Left lobe of liver (tissue), 2 donors: ENCODE results near the gene SBK3. TPM values are rescaled to one million over a fixed set of nuclear protein-coding genes. Genes with fewer than 3 reads are reported as not detected.
"Not testable (repeated sequence)": the region's sequence is repeated elsewhere in the genome, so short reads cannot be mapped to it uniquely, and the experiment has no call there.

ENCODE experiments used
- ATAC-seq: fragments of 200-7000 bp; cut with Tn5 transposase; one replicate; pipeline ENCODE4 v1.9.1; 2020; ENCODE audit warnings: mild to moderate bottlenecking, moderate library complexity
- DNase-seq: peaks from one replicate; pipeline ENCODE4 v3.0.0-alpha.2; 2020; ENCODE audit warnings: low spot score
- total RNA-seq: library from RNA; stranded (reverse); gene quantifications from one replicate; pipeline ENCODE4 v1.2.1, GENCODE V29; 2021
- donor health status: DM: no; HTN: no; CAD: no; lungs with moderate emphysema.
- donor health status: DM: no; HTN: yes; CAD: no.

Gene SBK3
- total RNA-seq, 1 donor from 2014 or later, result not detected

GRCh38 chr19:55542292-55542855, 3.0 kb downstream of the SBK3 start:
- DNase-seq (no peak), ATAC-seq (no peak)

GRCh38 chr19:55541091-55541490, 4.3 kb downstream of the SBK3 start:
- DNase-seq (no peak), ATAC-seq (no peak)

DNA sequence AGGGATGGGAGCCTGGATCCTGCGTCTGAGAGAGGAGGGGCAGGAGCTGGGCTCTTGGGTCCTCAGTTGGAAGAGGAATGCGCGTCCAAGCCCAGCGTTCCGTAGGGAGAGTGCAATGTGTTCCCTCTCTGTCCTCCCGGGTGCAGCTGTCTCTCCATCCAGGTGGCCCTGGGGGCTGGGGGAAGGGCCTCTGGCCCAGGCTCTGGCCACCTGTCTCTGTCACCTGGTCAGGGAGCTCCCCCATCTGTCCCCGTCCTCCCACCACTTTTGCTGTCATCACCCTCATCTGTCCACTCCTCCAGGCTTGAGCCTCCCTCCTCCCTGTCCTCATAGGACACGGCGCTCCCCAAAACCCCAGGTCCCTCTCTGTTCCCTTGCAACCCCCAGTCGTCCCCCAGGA, 4.7 kb downstream of the SBK3 start:
- ATAC-seq (no peak), DNase-seq (no peak)

GRCh38 chr19:55539090-55539984, 6.0 kb downstream of the SBK3 start:
- ATAC-seq (no peak), DNase-seq (no peak)

GRCh38 chr19:55538132-55538531, 7.2 kb downstream of the SBK3 start:
- DNase-seq (no peak), ATAC-seq (no peak)

DNA sequence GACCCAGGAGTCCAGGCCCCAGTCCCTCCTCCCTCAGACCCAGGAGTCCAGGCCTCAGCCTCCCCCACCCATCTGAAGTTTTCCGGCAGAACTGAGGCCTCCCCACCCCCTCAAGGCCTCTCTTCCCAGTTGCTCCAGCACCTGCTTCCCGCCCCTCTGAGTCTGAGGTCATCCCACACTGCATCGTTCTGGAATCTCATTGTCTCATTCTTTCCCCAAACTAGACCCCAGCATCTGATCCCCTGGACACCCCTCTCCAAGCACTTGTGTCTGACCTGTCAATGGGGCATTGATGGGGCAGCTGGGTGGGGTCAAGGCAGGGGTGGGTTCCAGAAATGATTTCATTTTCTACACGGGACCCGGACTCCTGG, 7.6 kb downstream of the SBK3 start:
- DNase-seq (no peak), ATAC-seq (no peak)

DNA sequence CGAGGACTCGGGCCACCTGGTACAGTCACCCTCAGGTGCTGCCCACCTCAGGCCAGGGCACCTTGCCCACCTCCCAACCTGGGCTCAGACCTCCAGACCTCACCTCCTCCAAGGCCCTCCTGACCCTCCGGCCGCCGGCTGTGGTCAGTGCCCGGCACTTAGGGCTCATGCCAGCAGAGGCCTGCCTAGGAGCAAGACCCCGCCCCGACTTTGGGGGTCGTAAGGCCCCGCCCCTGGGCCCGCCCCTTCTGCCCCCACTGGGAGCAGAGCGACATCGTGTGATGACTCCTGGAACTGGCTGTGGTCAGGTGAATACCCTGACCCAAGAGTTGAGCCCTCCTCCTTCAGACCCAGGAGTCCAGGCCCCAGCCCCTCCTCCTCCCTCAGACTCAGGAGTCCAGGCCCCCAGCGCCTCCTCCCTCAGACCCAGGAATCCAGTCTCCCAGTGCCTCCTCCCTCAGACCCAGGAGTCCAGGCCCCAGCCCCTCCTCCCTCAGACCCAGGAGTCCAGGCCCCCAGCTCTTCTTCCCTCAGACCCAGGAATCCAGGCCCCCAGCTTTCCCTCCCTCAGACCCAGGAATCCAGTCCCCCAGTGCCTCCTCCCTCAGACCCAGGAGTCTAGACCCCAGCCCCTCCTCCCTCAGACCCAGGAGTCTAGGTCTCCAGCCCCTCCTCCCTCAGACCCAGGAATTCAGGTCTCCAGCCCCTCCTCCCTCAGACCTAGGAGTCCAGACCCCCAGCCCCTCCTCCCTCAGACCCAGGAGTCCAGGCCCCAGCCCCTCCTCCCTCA, 8.2 kb downstream of the SBK3 start, which contains the start of gene SBK2:
TSS of gene SBK2 (minus strand) at position 183 of the 790 bp plus-strand sequence. CDS start 839 bp downstream, outside the sequence.
- no peak for ATAC-seq
- DNase-seq, result no peak

DNA sequence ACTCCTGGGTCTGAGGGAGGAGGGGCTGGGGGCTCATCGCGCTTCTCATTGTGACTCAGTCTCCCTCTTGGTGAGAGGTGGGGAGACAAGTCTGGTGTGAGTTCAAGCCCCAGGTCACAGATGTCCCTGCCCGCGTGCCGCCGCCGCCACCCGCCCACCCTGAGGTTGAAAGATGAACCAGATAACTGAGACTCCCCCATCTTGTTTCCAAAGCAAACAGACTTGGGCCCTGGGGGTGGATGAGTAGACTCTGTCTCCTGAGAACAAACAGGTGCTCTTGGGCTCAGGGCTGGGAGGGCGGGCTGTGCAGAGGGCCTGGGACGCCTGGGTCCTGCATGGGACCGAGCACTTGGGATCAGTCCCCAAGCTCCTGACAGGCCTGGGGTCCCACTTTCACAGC, 9.0 kb downstream of the SBK3 start:
- no peak for ATAC-seq
- no peak for DNase-seq

GRCh38 chr19:55535965-55536350, 9.4 kb downstream of the SBK3 start:
- no peak for DNase-seq
- no peak for ATAC-seq

GRCh38 chr19:55535173-55535964, 10.0 kb downstream of the SBK3 start:
- ATAC-seq (no peak), DNase-seq (no peak)

- not testable (repeated sequence) for DNase-seq, ATAC-seq
Observed at GRCh38 chr19:55534280-55534679, 11.1 kb downstream of the SBK3 start.

GRCh38 chr19:55530996-55531395, 14.3 kb downstream of the SBK3 start:
- ATAC-seq (no peak), DNase-seq (no peak)

GRCh38 chr19:55529636-55530234, 15.6 kb downstream of the SBK3 start:
- ATAC-seq, result no peak
- no peak for DNase-seq

GRCh38 chr19:55528030-55528803, 17.1 kb downstream of the SBK3 start:
- ATAC-seq (no peak), DNase-seq (no peak)

DNA sequence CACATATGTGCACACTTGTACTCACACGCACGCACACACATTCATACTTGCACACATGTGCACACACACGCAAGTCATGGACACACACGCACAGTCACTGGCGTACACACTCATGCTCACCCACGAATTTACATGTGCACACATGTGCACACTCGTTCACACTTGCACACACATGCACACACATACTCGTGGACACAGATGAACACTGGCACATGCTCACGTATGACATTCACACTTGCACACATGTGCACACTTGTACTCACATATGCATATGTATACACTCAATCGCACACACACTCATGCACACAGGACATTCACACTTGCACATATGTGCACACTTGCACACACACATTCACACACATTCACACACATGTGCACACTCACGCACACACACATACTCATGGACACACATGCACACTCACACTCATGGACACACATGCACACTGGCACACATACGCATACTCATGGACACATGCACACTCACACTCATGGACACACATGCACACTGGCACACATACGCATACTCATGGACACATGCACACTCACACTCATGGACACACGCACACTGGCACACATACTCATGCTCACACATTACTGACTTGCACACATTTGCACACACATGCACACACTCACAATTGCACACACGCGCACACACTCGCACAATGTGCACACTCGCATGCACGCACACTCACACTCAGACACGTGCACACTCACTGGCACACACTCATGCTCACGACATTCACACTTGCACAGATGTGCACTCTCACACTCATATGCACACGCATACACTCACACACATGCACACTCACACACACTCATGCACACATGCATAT, 17.9 kb downstream of the SBK3 start:
- ATAC-seq (no peak), DNase-seq (no peak)

DNA sequence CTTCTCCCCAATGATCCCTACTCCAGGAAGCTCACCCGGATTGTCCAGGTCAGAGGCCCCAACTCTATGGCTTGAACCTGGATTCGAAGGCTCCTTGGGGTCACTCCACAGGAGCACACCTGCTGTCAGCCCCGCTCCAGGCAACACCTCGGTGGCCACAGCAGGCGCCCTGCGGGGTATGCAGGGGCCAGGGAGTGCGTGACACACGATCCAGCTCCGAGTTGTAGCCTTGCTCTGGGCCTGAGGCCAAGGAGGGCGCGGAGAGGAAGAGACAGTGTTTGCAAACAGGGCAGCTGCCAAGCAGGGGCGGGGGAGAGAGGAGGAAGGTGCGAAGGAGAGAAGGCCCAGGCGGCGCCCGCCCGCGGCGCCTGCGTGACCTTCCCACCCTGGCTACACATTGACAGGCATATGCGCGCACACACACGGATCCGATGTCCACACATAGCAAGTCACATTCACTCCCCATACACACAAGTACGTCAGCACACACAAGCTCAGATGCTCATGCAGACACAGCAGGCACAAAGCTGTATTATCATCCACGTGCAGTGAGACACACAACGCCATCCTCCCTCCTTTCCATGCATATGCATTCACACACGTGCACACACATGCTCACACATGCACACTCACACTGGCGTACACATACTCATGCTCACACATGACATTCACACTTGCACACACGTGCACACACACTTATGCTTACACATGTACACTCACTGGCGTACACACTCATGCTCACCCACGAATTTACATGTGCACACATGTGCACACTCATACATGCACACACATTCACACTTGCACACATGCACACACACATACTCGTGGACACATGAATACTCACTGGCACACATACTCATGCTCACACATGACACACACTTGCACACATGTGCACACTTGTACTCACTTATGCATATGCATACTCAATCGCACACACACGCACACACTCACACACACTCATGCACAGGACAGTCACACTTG, 18.8 kb downstream of the SBK3 start:
- DNase-seq (peak; percentile 58), ATAC-seq (peak; percentile 85)

- no peak for ATAC-seq
- no peak for DNase-seq
Observed at GRCh38 chr19:55525289-55526101, 19.8 kb downstream of the SBK3 start.
